ENCODE results near the gene SERPINA9. TPM values are rescaled to one million over a fixed set of nuclear protein-coding genes. Genes with fewer than 3 reads are reported as not detected.

SERPINA9 gene
- total and polyA plus RNA-seq, 2 of the 8 experiments (the other 6 are each of a cell fraction or from before 2014, with no cell fraction given): not detected

DNA sequence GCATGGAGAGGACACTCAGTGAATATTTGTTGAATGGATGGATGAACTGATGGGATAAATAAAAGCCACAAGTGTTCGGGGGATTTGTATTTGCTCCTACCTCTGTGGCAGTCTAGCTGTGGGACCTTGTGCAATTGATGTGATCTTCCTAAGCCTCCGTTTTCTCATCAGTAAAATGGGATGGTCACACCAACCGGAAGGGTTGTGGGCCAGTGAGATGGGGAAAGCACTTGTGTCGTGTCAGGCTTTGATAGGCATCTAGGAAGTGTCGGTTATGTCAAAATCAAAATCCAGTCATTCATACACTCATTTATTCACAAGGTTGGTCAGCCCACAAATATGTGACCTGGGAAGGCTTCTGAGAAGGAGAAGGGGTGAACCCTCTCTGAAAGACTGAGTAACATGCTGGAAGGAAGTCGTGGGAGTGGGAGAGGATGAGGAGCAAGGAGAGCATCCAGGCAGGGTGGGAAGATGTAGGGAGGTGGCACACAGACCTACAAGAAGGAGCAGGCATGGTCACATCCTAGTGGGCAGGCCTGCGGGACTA, 7.8 kb upstream of the SERPINA9 start (continued):
- TF ChIP-seq, protein P1, sequence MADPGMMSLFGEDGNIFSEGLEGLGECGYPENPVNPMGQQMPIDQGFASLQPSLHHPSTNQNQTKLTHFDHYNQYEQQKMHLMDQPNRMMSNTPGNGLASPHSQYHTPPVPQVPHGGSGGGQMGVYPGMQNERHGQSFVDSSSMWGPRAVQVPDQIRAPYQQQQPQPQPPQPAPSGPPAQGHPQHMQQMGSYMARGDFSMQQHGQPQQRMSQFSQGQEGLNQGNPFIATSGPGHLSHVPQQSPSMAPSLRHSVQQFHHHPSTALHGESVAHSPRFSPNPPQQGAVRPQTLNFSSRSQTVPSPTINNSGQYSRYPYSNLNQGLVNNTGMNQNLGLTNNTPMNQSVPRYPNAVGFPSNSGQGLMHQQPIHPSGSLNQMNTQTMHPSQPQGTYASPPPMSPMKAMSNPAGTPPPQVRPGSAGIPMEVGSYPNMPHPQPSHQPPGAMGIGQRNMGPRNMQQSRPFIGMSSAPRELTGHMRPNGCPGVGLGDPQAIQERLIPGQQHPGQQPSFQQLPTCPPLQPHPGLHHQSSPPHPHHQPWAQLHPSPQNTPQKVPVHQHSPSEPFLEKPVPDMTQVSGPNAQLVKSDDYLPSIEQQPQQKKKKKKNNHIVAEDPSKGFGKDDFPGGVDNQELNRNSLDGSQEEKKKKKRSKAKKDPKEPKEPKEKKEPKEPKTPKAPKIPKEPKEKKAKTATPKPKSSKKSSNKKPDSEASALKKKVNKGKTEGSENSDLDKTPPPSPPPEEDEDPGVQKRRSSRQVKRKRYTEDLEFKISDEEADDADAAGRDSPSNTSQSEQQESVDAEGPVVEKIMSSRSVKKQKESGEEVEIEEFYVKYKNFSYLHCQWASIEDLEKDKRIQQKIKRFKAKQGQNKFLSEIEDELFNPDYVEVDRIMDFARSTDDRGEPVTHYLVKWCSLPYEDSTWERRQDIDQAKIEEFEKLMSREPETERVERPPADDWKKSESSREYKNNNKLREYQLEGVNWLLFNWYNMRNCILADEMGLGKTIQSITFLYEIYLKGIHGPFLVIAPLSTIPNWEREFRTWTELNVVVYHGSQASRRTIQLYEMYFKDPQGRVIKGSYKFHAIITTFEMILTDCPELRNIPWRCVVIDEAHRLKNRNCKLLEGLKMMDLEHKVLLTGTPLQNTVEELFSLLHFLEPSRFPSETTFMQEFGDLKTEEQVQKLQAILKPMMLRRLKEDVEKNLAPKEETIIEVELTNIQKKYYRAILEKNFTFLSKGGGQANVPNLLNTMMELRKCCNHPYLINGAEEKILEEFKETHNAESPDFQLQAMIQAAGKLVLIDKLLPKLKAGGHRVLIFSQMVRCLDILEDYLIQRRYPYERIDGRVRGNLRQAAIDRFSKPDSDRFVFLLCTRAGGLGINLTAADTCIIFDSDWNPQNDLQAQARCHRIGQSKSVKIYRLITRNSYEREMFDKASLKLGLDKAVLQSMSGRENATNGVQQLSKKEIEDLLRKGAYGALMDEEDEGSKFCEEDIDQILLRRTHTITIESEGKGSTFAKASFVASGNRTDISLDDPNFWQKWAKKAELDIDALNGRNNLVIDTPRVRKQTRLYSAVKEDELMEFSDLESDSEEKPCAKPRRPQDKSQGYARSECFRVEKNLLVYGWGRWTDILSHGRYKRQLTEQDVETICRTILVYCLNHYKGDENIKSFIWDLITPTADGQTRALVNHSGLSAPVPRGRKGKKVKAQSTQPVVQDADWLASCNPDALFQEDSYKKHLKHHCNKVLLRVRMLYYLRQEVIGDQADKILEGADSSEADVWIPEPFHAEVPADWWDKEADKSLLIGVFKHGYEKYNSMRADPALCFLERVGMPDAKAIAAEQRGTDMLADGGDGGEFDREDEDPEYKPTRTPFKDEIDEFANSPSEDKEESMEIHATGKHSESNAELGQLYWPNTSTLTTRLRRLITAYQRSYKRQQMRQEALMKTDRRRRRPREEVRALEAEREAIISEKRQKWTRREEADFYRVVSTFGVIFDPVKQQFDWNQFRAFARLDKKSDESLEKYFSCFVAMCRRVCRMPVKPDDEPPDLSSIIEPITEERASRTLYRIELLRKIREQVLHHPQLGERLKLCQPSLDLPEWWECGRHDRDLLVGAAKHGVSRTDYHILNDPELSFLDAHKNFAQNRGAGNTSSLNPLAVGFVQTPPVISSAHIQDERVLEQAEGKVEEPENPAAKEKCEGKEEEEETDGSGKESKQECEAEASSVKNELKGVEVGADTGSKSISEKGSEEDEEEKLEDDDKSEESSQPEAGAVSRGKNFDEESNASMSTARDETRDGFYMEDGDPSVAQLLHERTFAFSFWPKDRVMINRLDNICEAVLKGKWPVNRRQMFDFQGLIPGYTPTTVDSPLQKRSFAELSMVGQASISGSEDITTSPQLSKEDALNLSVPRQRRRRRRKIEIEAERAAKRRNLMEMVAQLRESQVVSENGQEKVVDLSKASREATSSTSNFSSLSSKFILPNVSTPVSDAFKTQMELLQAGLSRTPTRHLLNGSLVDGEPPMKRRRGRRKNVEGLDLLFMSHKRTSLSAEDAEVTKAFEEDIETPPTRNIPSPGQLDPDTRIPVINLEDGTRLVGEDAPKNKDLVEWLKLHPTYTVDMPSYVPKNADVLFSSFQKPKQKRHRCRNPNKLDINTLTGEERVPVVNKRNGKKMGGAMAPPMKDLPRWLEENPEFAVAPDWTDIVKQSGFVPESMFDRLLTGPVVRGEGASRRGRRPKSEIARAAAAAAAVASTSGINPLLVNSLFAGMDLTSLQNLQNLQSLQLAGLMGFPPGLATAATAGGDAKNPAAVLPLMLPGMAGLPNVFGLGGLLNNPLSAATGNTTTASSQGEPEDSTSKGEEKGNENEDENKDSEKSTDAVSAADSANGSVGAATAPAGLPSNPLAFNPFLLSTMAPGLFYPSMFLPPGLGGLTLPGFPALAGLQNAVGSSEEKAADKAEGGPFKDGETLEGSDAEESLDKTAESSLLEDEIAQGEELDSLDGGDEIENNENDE (IDR thresholded peaks at IDR 0.05; ENCODE audit: insufficient replicate concordance, low read length): no peak
- TF ChIP-seq EP300 (IDR thresholded peaks at IDR 0.05; ENCODE audit: borderline replicate concordance in 1 of 2, low read depth in 2 of 2, low read length in 2 of 2) (no peak), SAP30 (IDR thresholded peaks at IDR 0.05; ENCODE audit: insufficient read depth, insufficient replicate concordance, low read length) (no peak), SUZ12 (IDR thresholded peaks at IDR 0.05; ENCODE audit: low read length) (no peak), RNF2 (IDR thresholded peaks at IDR 0.05; ENCODE audit: borderline replicate concordance, low read depth, low read length, missing control alignments, poor library complexity, severe bottlenecking) (no peak), ATF2 (IDR thresholded peaks at IDR 0.05; ENCODE audit: low read length) (no peak), TBP (IDR thresholded peaks at IDR 0.05; ENCODE audit: low read depth, low read length) (no peak), EZH2 (IDR thresholded peaks at IDR 0.05; ENCODE audit: low read depth, low read length, severe bottlenecking) (no peak)

All from H1 (cell line).